Osteoblast (primary cell): ENCODE results near the gene CFL2. TPM values are rescaled to one million over a fixed set of nuclear protein-coding genes. Genes with fewer than 3 reads are reported as not detected.
A peak's percentile ranks its signal among the peaks of the same experiment; 100 is the strongest.

Experiments
- DNase-seq: peaks from one replicate; pipeline ENCODE4 v3.0.0; 2011; ENCODE audit warnings: low spot score, mixed read lengths; ENCODE audit not compliant: insufficient read length; ENCODE audit errors: missing footprints
- H2AFZ ChIP-seq: 2 replicates; pipeline ENCODE4 v1.6.0; 2011; ENCODE audit warnings: mild to moderate bottlenecking, low read length
- H3K27ac ChIP-seq: 2 replicates; pipeline ENCODE4 v1.5.1; 2011; ENCODE audit warnings: mild to moderate bottlenecking, low read depth, low read length, moderate library complexity
- H3K27me3 ChIP-seq: 2 replicates; pipeline ENCODE4 v1.6.0; 2012; ENCODE audit warnings: mild to moderate bottlenecking, control low read depth, inconsistent platforms, low read length, moderate library complexity; ENCODE audit not compliant: insufficient read depth
- H3K36me3 ChIP-seq: 2 replicates; pipeline ENCODE4 v1.5.1; 2011; ENCODE audit warnings: mild to moderate bottlenecking, low read length, control low read depth, moderate library complexity; ENCODE audit not compliant: insufficient read depth
- H3K4me1 ChIP-seq: 2 replicates; pipeline ENCODE4 v1.5.1; 2011; ENCODE audit warnings: mild to moderate bottlenecking, low read length, control low read depth, moderate library complexity; ENCODE audit not compliant: insufficient read depth
- H3K4me2 ChIP-seq: 2 replicates; pipeline ENCODE4 v1.6.0; 2011; ENCODE audit warnings: mild to moderate bottlenecking, low read length; ENCODE audit not compliant: insufficient read depth
- H3K4me3 ChIP-seq: fragments of 200-600 bp; sonication (generic); 3 replicates; pipeline ENCODE4 v1.5.1; 2012; ENCODE audit warnings: mild to moderate bottlenecking, low read length, inconsistent platforms; ENCODE audit not compliant: insufficient read depth
- H3K79me2 ChIP-seq: 2 replicates; pipeline ENCODE4 v1.6.0; 2012; ENCODE audit warnings: mild to moderate bottlenecking, low read length, control low read depth, inconsistent platforms; ENCODE audit not compliant: insufficient read depth
- H3K9me3 ChIP-seq: 2 replicates; pipeline ENCODE4 v1.5.1; 2011; ENCODE audit warnings: low read depth, low read length, control low read depth
- H4K20me1 ChIP-seq: 2 replicates; pipeline ENCODE4 v1.6.0; 2012; ENCODE audit warnings: mild to moderate bottlenecking, low read length, control low read depth; ENCODE audit not compliant: insufficient read depth
- CTCF ChIP-seq: IDR thresholded peaks from 2 replicates; pipeline ENCODE4 v1.5.1; 2011; ENCODE audit warnings: mild to moderate bottlenecking, low read depth, low read length, moderate library complexity; ENCODE audit errors: extremely low read depth
- total RNA-seq: library from RNA; depleted of rRNA; stranded (reverse); fragments of >200 nt; gene quantifications from 2 replicates; pipeline ENCODE4 v1.2.3, GENCODE V29; 2012

Gene CFL2
- total RNA-seq, 1 donor, result 114 TPM

GRCh38 chr14:34713681-34714319, 593 bp downstream of the CFL2 start:
- Histone ChIP-seq H3K4me3 (peak overlapping the region; percentile 86), H3K4me1 (peaks cover 47% of the 10 kb centered on the region), H3K27ac (peak overlapping the region; percentile 89), H3K36me3 (peaks cover 22% of the 10 kb centered on the region), H3K79me2 (peaks cover 14% of the 10 kb centered on the region), H2AFZ (peak overlapping the region; percentile 60), H3K4me2 (peak overlapping the region; percentile 93), H3K27me3 (no peaks in the 10 kb centered on the region), H4K20me1 (no peaks in the 10 kb centered on the region), H3K9me3 (no peaks in the 10 kb centered on the region)
- DNase-seq, result peak; percentile 91
- no peak for TF ChIP-seq CTCF

GRCh38 chr14:34713122-34713680, 1.2 kb downstream of the CFL2 start:
- H3K27ac ChIP-seq, result peak overlapping the region; percentile 89
- no peaks in the 10 kb centered on the region for H3K27me3 ChIP-seq
- TF ChIP-seq CTCF, result no peak
- H2AFZ ChIP-seq, result peak overlapping the region; percentile 60
- peak overlapping the region; percentile 93 for H3K4me2 ChIP-seq
- DNase-seq, result no peak
- peaks cover 24% of the 10 kb centered on the region for H3K36me3 ChIP-seq
- H3K9me3 ChIP-seq, result no peaks in the 10 kb centered on the region
- H3K4me1 ChIP-seq, result peaks cover 46% of the 10 kb centered on the region
- H3K79me2 ChIP-seq, result peaks cover 14% of the 10 kb centered on the region
- peak overlapping the region; percentile 86 for H3K4me3 ChIP-seq
- no peaks in the 10 kb centered on the region for H4K20me1 ChIP-seq

- Histone ChIP-seq H3K4me1 (peaks cover 45% of the 10 kb centered on the region), H3K36me3 (peaks cover 24% of the 10 kb centered on the region), H3K27me3 (no peaks in the 10 kb centered on the region), H4K20me1 (no peaks in the 10 kb centered on the region), H3K27ac (peak overlapping the region; percentile 89), H3K4me2 (peak overlapping the region; percentile 93), H2AFZ (no peak overlapping the region), H3K9me3 (no peaks in the 10 kb centered on the region), H3K4me3 (peak overlapping the region; percentile 9), H3K79me2 (peaks cover 14% of the 10 kb centered on the region)
- peak; percentile 88 for DNase-seq
- no peak for TF ChIP-seq CTCF
Observed at GRCh38 chr14:34711796-34712712, 2.3 kb downstream of the CFL2 start.
